Breast epithelium (tissue), 4 donors: ENCODE data around the gene SPATA25. TPM values are rescaled to one million over a fixed set of nuclear protein-coding genes. Genes with fewer than 3 reads are reported as not detected.

Experiments
- DNase-seq, 2 donors: peaks; one replicate each; pipeline ENCODE4 v3.0.0-alpha.2; 2019; ENCODE audit warnings: low spot score in 2 of 2
- H3K27ac ChIP-seq, 2 donors: fragments of 200-600 bp; sonication (generic) in 1 of 2; one replicate each; pipeline ENCODE4 v1.5.1; 2016 to 2019; ENCODE audit warnings: mild to moderate bottlenecking in 1 of 2
- H3K27me3 ChIP-seq, 2 donors: fragments of 200-600 bp; sonication (generic) in 1 of 2; one replicate each; pipeline versions ENCODE4 v1.5.1 to v1.6.0; 2017 to 2019; ENCODE audit warnings: control low read depth in 1 of 2, mild to moderate bottlenecking in 1 of 2
- H3K36me3 ChIP-seq: fragments of 200-600 bp; one replicate; pipeline ENCODE4 v1.5.1; 2019
- H3K4me1 ChIP-seq, 2 donors: fragments of 200-600 bp; sonication (generic); one replicate each; pipeline ENCODE4 v1.5.1; 2016 to 2019; ENCODE audit warnings: control low read depth in 1 of 2
- H3K4me3 ChIP-seq, 3 donors: fragments of 200-600 bp; sonication (generic); 1 replicate in 2 of 3; 2 replicates in 1 of 3; pipeline ENCODE4 v1.5.1; 2016 to 2019; ENCODE audit warnings: mild to moderate bottlenecking in 3 of 3, moderate library complexity in 2 of 3
- H3K9me3 ChIP-seq, 2 donors: fragments of 200-600 bp; sonication (generic) in 1 of 2; one replicate each; pipeline ENCODE4 v1.5.1; 2016 to 2019; ENCODE audit warnings: control low read depth in 1 of 2
- POLR2A ChIP-seq: fragments of 450-650 bp; IDR thresholded peaks from one replicate; pipeline ENCODE4 v1.6.1; 2016; ENCODE audit warnings: antibody characterized with exemption, mild to moderate bottlenecking, moderate library complexity
- POLR2AphosphoS5 ChIP-seq, 3 donors: sonication (generic); formaldehyde crosslinking; IDR thresholded peaks; one replicate each; pipeline ENCODE4 v1.6.1; 2017; ENCODE audit warnings: antibody characterized with exemption in 3 of 3
- intact Hi-C: fragments of 100-400 bp; cut with DNase I; formaldehyde crosslinking; loops from one replicate; pipeline ENCODE4 v1.15.1; 2023; ENCODE audit warnings: low total_unique reads
- total RNA-seq, 3 donors: library from RNA; depleted of rRNA; stranded (reverse); fragments of >200 nt; gene quantifications; one replicate each; pipeline ENCODE4 v1.1.0, GENCODE V29; 2016
- TF ChIP-seq, protein P1 (sequence below), 3 donors: fragments of 450-650 bp; IDR thresholded peaks; one replicate each; pipeline ENCODE4 v1.5.1; 2016 to 2017; ENCODE audit warnings: antibody characterized with exemption in 3 of 3, mild to moderate bottlenecking in 3 of 3, moderate library complexity in 3 of 3

Gene SPATA25
- total RNA-seq, 3 donors from 2014 or later, result 3.4 to 3.9 (median 3.7) TPM

DNA sequence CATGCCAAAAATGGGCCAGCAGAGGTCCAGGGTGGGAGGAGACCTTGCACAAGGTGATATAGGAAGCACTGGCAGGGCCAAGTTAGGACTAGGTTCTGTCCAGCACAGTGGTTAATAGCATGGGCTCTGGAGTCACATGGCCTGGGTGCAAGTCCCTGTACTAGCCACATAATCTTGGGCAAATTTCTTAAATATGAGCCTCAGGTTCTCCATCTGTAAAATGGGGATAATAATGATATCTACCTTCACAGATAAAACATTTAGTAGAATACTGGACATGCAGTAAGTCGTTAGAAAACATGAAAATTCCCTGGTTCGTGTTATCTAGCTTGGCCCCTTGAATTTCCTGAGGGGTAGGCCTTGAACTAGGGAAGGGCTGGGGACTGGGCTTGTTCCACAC is 9.9 kb upstream of the SPATA25 start:
- Histone ChIP-seq H3K36me3 (no peaks in the 10 kb centered on the region), H3K9me3 (no peaks in the 10 kb centered on the region), H3K27ac (no peak overlapping the region), H3K4me3 (no peak overlapping the region), H3K27me3 (no peaks in the 10 kb centered on the region), H3K4me1 (no peaks in the 10 kb centered on the region)
- no peak for DNase-seq
- TF ChIP-seq POLR2A, result no peak
- TF ChIP-seq, protein P1, sequence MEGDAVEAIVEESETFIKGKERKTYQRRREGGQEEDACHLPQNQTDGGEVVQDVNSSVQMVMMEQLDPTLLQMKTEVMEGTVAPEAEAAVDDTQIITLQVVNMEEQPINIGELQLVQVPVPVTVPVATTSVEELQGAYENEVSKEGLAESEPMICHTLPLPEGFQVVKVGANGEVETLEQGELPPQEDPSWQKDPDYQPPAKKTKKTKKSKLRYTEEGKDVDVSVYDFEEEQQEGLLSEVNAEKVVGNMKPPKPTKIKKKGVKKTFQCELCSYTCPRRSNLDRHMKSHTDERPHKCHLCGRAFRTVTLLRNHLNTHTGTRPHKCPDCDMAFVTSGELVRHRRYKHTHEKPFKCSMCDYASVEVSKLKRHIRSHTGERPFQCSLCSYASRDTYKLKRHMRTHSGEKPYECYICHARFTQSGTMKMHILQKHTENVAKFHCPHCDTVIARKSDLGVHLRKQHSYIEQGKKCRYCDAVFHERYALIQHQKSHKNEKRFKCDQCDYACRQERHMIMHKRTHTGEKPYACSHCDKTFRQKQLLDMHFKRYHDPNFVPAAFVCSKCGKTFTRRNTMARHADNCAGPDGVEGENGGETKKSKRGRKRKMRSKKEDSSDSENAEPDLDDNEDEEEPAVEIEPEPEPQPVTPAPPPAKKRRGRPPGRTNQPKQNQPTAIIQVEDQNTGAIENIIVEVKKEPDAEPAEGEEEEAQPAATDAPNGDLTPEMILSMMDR (IDR thresholded peaks at IDR 0.05), result no peak
- TF ChIP-seq POLR2AphosphoS5 (IDR thresholded peaks at IDR 0.05), result no peak
- intact Hi-C loops, result no loop called here

DNA sequence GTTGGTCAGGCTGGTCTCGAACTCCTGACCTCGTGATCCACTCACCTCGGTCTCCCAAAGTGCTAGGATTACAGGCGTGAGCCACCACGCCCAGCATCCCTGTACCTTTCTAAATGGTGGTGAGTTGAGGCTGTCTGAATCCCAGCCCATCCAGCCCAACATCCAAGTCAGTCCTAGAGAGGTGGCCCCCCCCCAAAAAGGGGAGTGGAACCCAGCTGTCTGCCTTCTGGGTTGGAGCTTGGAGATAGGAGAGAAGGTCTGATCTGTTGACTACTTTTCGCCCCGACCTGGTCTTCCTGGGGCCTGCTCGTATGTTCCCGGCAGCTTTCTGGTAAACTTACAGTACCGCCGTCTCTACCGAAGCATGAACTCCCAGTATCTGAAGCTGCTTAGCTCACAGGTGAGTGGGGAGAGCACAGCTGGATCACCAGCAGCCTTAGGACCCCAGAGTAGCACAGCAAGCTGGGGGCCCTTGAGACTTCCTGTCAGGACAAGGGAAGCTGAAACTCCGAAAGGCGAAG is 9.3 kb upstream of the SPATA25 start:
- intact Hi-C loops, result no loop called here
- no peak overlapping the region for H3K4me3 ChIP-seq
- H3K27me3 ChIP-seq, result no peaks in the 10 kb centered on the region
- H3K36me3 ChIP-seq, result no peaks in the 10 kb centered on the region
- no peak overlapping the region for H3K27ac ChIP-seq
- no peak for DNase-seq
- peaks cover 4 to 6% of the 10 kb centered on the region in 2 donors for H3K4me1 ChIP-seq
- H3K9me3 ChIP-seq, result no peaks in the 10 kb centered on the region
- no peak for TF ChIP-seq POLR2AphosphoS5 (IDR thresholded peaks at IDR 0.05)
- no peak for TF ChIP-seq POLR2A
- TF ChIP-seq, protein P1 (IDR thresholded peaks at IDR 0.05), result no peak

DNA sequence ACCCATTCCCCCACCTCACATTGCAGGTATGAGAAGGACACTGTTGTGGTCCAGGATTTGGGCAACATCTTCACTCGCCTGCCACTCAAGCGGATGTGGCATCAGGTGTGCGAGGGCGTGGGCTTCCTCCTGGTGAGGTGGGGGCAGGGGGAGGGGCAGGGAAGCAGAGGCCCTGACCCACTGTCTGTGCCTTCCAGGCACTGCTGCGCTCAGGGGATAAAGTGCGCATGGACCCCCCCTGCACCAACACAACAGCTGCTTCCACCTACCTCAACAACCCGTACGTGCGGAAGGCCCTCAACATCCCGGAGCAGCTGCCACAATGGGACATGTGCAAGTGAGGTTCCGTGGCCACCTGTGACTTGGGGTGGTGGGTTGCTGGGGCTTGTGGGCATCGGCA is 7.4 kb upstream of the SPATA25 start:
- TF ChIP-seq, protein P1 (IDR thresholded peaks at IDR 0.05), result no peak
- no peak for TF ChIP-seq POLR2AphosphoS5 (IDR thresholded peaks at IDR 0.05)
- TF ChIP-seq POLR2A, result no peak
- no peak overlapping the region for H3K27ac ChIP-seq
- no peaks in the 10 kb centered on the region for H3K27me3 ChIP-seq
- H3K4me1 ChIP-seq, result peaks cover 4 to 11% of the 10 kb centered on the region in 2 donors
- intact Hi-C loops, result no loop called here
- no peak for DNase-seq
- no peaks in the 10 kb centered on the region for H3K9me3 ChIP-seq
- H3K36me3 ChIP-seq, result no peaks in the 10 kb centered on the region
- no peak overlapping the region for H3K4me3 ChIP-seq

DNA sequence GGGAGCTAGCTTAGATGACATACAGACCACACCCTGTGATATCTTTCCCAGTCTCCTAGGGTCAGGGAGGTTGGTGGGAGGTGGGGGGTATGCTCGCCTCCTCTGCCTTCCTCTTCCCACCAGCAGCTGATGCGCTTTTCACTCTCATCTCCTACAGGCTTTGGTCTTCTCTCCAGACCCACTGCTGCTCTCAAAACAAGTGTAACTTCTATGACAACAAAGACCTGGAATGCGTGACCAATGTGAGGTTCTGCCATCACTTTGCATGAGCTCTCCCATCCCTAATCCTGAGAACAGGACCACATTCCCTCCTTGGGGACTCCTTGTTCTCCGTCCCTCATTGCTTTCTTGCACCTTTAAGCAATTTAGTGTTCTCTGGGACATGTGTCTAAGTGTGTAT is 6.4 kb upstream of the SPATA25 start:
- Histone ChIP-seq H3K9me3 (no peaks in the 10 kb centered on the region), H3K4me1 (peaks cover 4 to 11% of the 10 kb centered on the region in 2 donors), H3K27ac (no peak overlapping the region), H3K36me3 (no peaks in the 10 kb centered on the region), H3K27me3 (no peaks in the 10 kb centered on the region), H3K4me3 (no peak overlapping the region)
- intact Hi-C loops, result no loop called here
- TF ChIP-seq POLR2AphosphoS5 (IDR thresholded peaks at IDR 0.05) (no peak), POLR2A (no peak)
- TF ChIP-seq, protein P1 (IDR thresholded peaks at IDR 0.05), result no peak
- no peak for DNase-seq

DNA sequence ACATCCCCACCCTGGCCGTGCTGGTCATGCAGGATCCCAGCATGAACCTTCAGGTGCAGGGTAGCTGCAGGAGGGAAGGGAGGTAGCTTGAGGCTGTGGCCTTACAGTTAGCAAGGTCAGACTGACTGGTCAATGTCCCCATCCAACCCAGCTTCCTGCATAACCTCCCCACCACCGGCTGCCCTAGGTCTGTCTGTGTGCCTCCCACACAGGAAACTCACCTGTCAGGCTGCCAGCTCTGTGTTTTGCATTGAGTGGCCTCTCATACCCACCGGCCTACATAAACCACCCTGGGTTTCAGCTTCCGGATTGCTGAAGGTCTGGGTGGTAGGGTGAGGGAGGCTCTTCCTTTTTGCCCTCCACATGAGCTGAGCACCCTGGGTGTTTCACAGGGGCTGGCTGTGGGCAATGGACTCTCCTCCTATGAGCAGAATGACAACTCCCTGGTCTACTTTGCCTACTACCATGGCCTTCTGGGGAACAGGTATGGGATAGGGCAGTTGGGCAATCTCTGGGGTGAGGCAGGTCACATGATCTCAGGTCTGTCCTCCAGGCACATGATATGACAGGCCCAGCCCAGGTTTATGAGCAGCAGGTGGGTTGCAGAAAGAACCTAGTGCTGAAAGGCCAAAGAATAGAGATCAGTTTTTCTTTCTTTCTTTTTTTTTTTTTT is 5.5 kb upstream of the SPATA25 start:
- no peak for DNase-seq

More for the DNA sequence above, 5.5 kb upstream of the SPATA25 start:
- Histone ChIP-seq H3K9me3 (no peaks in the 10 kb centered on the region), H3K36me3 (no peaks in the 10 kb centered on the region), H3K4me3 (no peak overlapping the region), H3K27me3 (no peaks in the 10 kb centered on the region), H3K4me1 (peaks cover 4 to 11% of the 10 kb centered on the region in 2 donors), H3K27ac (no peak overlapping the region)
- intact Hi-C loops, result no loop called here
- no peak for TF ChIP-seq POLR2A
- TF ChIP-seq, protein P1 (IDR thresholded peaks at IDR 0.05), result no peak
